Measurements from ENCODE around the gene MGAT3. TPM values are rescaled to one million over a fixed set of nuclear protein-coding genes. Genes with fewer than 3 reads are reported as not detected.

MGAT3 gene
- total RNA-seq, 4 donors from 2014 or later, result 1.2 to 7.1 (median 3.6) TPM

- no peak for DNase-seq (ENCODE audit: extremely low spot score)
- Histone ChIP-seq H3K27me3 (no peaks in the 10 kb centered on the region), H3K4me3 (no peak overlapping the region), H3K9me3 (no peaks in the 10 kb centered on the region), H3K36me3 (no peaks in the 10 kb centered on the region), H3K27ac (replicated peaks in 1 of 4) (no peak overlapping the region), H3K4me1 (peaks cover 16 to 42% (median 26%) of the 10 kb centered on the region in 4 donors)
- intact Hi-C loops (cut with DNase I), result no loop called here
- 95% methylated on average over 5 of the region's 13 CpGs for WGBS
- TF ChIP-seq CTCF (IDR thresholded peaks at IDR 0.05) (no peak), POLR2AphosphoS5 (IDR thresholded peaks at IDR 0.05) (no peak), EP300 (IDR thresholded peaks at IDR 0.05) (no peak), POLR2A (IDR thresholded peaks at IDR 0.05; ENCODE audit: low read depth) (no peak)
Observed at GRCh38 chr22:39476664-39477063, 19.9 kb downstream of the MGAT3 start.

GRCh38 chr22:39477542-39477941 lies 20.7 kb downstream of the MGAT3 start:
- no peaks in the 10 kb centered on the region for H3K27me3 ChIP-seq
- no peak overlapping the region for H3K27ac ChIP-seq (replicated peaks in 1 of 4)
- 94% methylated on average over 9 of the region's 9 CpGs for WGBS
- intact Hi-C loops (cut with DNase I), result no loop called here
- H3K4me3 ChIP-seq, result no peak overlapping the region
- peaks cover 10 to 33% (median 18%) of the 10 kb centered on the region in 4 donors for H3K4me1 ChIP-seq
- H3K36me3 ChIP-seq, result no peaks in the 10 kb centered on the region
- no peaks in the 10 kb centered on the region for H3K9me3 ChIP-seq
- no peak for TF ChIP-seq CTCF (IDR thresholded peaks at IDR 0.05)
- TF ChIP-seq EP300 (IDR thresholded peaks at IDR 0.05), result no peak
- TF ChIP-seq POLR2AphosphoS5 (IDR thresholded peaks at IDR 0.05), result no peak
- no peak for TF ChIP-seq POLR2A (IDR thresholded peaks at IDR 0.05; ENCODE audit: low read depth)
- DNase-seq (ENCODE audit: extremely low spot score), result no peak

- no peaks in the 10 kb centered on the region for H3K36me3 ChIP-seq
- H3K4me3 ChIP-seq, result no peak overlapping the region
- no peak overlapping the region for H3K27ac ChIP-seq (replicated peaks in 1 of 4)
- 69% methylated on average over 6 of the region's 9 CpGs for WGBS
- intact Hi-C loops (cut with DNase I), result no loop called here
- peaks cover 3 to 25% (median 14%) of the 10 kb centered on the region in 4 donors for H3K4me1 ChIP-seq
- no peak for DNase-seq (ENCODE audit: extremely low spot score)
- H3K9me3 ChIP-seq, result no peaks in the 10 kb centered on the region
- no peak for TF ChIP-seq POLR2AphosphoS5 (IDR thresholded peaks at IDR 0.05)
- TF ChIP-seq EP300 (IDR thresholded peaks at IDR 0.05), result no peak
- TF ChIP-seq POLR2A (IDR thresholded peaks at IDR 0.05; ENCODE audit: low read depth), result no peak
- TF ChIP-seq CTCF (IDR thresholded peaks at IDR 0.05), result no peak
- no peaks in the 10 kb centered on the region for H3K27me3 ChIP-seq
Observed at GRCh38 chr22:39478441-39478850, 21.6 kb downstream of the MGAT3 start.

- H3K27ac ChIP-seq (replicated peaks in 1 of 4), result no peak overlapping the region
- no peaks in the 10 kb centered on the region for H3K27me3 ChIP-seq
- TF ChIP-seq EP300 (IDR thresholded peaks at IDR 0.05) (no peak), CTCF (IDR thresholded peaks at IDR 0.05) (no peak), POLR2AphosphoS5 (IDR thresholded peaks at IDR 0.05) (no peak), POLR2A (IDR thresholded peaks at IDR 0.05; ENCODE audit: low read depth) (no peak)
- peaks cover 3 to 18% (median 10%) of the 10 kb centered on the region in 4 donors for H3K4me1 ChIP-seq
- DNase-seq (ENCODE audit: extremely low spot score), result no peak
- H3K9me3 ChIP-seq, result no peaks in the 10 kb centered on the region
- 79% methylated on average over 3 of the region's 3 CpGs for WGBS
- no peaks in the 10 kb centered on the region for H3K36me3 ChIP-seq
- H3K4me3 ChIP-seq, result no peak overlapping the region
- intact Hi-C loops (cut with DNase I), result no loop called here
Observed at GRCh38 chr22:39479254-39479653, 22.4 kb downstream of the MGAT3 start.

GRCh38 chr22:39480557-39480956 lies 23.7 kb downstream of the MGAT3 start:
- no peaks in the 10 kb centered on the region for H3K36me3 ChIP-seq
- no peaks in the 10 kb centered on the region for H3K9me3 ChIP-seq
- intact Hi-C loops (cut with DNase I), result no loop called here
- H3K4me3 ChIP-seq, result no peak overlapping the region
- no peaks in the 10 kb centered on the region for H3K27me3 ChIP-seq
- no peak for TF ChIP-seq POLR2AphosphoS5 (IDR thresholded peaks at IDR 0.05)
- TF ChIP-seq POLR2A (IDR thresholded peaks at IDR 0.05; ENCODE audit: low read depth), result no peak
- 100% methylated on average over 1 of the region's 1 CpG for WGBS
- DNase-seq (ENCODE audit: extremely low spot score), result no peak
- no peak overlapping the region for H3K27ac ChIP-seq (replicated peaks in 1 of 4)
- peaks cover 0 to 7% (median 0%) of the 10 kb centered on the region in 4 donors for H3K4me1 ChIP-seq
